Dermis blood vessel endothelial cell (primary cell): Measurements from ENCODE around the gene SLC39A11. TPM values are rescaled to one million over a fixed set of nuclear protein-coding genes. Genes with fewer than 3 reads are reported as not detected.
"Not testable (repeated sequence)": the region's sequence is repeated elsewhere in the genome, so short reads cannot be mapped to it uniquely, and the experiment has no call there.

Source experiments
- DNase-seq: peaks from one replicate; pipeline ENCODE4 v3.0.0; 2010
- total RNA-seq: library from RNA; depleted of rRNA; stranded (reverse); fragments of >200 nt; gene quantifications from 2 replicates; pipeline ENCODE4 v1.2.3, GENCODE V29; 2014

SLC39A11 gene
- total RNA-seq, 1 donor from 2014 or later: 17.4 TPM

DNA sequence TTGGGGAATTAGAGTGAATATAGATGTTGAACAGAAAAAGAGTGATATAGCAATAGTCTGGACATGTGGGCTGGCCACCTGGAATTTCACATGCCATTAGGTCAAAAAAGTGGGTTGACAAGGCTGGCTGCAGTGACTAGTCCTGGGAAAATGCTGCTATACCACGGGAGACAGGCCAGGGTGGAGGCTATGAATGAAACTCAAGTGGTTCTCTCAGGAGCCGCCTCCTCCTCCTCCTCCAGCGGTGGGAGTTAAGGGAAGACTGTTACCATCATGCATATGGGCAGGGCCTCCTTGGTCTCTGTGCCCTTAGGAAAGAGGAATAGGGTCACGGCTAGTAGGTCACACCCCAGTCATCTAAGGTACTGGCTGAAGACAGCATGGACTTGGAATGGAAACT is 448.0 kb downstream of the SLC39A11 start:
- DNase-seq: no peak

DNA sequence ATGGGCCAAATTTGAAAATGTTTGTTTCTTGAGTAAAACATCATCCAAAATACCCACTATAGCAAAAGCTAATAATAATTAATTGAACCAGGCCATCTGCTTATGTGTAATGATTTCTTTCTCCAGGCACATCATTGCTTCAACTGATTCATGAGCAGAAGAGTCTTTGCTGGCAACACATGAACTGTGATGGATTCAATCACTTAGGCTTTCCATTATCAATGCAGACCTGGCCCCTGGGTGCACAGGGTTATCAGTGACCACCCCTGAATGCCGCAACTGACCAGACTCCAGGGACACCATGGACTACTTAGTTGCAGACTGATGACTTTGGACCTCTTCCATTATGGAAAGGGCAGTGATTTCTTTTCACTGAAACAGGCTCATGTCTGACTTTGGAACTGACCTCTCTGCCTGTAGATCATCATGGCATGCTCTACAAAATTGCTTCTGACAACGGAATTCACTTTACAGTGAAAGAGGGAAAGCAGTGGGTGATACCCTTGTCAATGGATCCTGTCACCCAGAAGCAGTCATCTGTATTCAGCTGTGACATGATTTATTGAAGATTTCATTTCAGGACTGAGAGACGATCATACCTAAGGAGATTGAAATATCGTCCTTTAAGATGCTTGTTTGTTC is 448.8 kb downstream of the SLC39A11 start:
- no peak for DNase-seq

DNA sequence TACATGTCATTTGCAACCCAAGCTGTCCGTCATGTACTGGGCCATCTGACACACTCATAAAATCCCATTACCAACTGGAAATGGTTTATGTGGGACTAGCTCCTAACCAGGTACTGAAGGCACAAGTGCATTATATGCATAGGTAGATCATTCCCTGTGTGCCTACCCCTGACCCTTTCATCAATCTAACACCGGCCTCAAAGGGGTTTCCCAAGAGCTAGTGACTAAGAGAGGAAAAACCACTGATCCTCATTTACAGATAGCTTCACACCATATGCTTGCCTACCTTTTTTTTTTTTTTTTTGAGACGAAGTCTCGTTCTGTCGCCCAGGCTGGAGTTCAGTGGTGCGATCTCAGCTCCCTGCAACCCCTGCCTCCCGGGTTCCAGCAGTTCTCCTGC is 449.8 kb downstream of the SLC39A11 start:
- no peak for DNase-seq

DNA sequence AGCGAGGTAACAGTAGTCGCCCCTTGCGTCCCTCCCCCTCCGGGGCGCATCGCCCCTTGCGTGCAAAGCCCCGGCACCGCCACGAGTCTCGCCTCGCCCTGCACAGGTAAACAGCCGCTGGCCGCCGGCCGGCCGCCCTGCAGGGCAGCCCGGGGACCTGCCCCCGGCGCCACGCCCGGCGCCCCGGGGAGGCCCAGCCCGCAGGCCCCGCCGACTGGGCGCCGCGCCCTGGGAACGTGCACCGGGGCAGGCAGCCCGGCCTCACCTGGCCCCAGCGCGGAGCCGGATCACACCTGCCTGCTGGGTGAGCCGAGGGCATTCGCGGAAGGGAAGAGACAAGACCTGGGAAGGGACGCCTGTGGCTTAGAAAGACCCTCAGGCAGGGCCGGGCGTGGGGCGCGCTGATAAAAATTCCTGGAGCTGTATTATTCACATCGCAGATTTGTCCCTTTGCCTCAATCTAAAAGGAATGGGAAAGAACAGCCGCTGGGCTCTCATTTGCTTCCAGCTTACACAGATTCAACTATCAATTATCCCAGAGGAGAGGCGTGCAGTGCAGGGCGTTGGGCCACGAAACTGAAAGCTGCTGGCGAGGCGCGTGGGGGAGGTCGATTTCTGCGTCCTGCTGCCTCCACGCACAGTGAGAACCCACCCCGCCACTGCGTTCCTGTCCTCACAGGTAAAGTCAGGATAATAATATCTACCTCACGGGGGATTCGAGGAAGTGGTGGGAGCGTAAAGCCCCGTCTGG is 451.9 kb downstream of the SLC39A11 start:
- DNase-seq: no peak

DNA sequence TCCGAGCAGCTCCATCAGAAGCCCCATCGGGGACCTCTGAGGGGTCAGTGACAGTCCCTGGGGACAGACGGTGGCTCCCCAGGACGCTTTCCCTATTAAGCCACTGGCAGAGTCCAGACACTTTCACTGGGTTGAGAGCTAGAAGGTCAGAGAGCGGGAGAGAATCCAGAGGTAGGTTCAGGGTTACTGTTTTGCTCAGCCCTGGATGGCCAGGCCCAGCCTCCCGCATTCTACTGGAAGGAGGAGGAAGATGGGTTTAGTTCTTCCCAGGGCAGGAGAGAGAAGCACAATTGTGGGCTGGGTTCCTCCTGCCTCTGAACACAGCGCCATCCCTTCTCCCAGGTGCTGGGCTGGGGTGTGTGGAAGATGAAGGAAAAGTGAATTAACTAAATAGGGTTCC is 452.8 kb downstream of the SLC39A11 start:
- DNase-seq: no peak

DNA sequence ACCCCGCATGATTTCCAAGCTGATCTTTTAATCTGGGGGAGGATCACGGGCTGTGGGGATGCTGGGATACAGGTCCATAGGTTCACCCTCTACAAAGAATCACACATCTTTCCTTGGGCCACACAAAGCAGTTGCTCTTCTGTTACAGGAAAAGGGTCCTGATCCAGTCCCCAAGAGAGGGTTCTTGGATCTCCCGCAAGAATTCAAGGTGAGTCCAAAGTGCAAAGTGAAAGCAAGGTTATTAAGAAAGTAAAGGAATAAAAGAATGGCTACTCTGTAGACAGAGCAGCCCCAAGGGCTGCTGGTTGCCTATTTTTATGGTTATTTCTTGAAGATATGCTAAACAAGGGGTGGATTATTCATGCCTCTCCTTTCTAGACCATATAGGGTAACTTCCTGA is 453.6 kb downstream of the SLC39A11 start:
- DNase-seq: not testable (repeated sequence)

DNA sequence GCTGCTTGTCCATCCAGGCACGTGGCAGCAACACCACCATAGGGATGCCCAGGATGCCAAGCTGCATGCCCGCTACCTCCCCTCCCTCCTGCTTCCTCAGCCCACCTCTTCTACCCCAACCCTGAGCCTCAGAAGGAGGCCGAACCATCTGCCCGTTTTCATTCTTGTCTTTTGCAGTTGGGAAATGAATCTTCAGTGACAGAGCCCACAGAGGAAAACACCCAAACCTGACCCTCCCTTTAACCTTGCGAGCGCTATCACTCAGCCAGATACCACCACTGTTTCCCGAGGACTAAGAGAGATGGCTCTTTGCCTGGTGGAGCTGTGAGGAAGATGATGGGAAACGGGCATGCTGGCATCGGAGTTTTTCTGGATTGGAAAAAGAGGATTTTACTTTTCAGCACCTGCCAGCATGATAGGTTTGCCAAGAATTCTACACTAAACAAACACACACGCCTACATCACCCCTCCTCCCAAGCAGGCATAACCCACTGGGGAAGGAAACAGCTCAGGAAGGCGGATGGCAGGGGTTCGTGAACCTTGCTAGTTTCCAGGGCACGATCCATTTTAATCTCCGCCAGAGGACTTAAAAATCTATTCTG is 457.4 kb downstream of the SLC39A11 start:
- DNase-seq: no peak

DNA sequence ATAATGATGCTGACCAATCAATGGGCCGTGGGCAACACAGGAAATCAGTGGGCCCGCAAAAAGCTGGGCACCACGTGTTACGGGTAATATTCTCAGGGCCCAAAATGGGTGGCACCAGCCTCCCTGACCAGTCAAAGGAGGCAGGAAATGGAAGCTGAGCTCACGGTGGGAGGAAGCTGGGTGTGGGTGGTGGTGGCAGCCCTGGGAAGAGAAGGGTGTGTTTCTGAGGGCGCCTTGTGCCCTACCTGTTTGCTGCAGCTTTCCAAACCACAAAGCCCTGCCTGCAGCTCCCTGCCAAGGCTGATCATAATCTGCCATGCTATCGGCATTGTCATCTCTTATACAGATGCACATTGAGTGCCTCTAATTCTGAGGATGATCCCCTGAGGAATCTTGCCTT is 457.9 kb downstream of the SLC39A11 start:
- no peak for DNase-seq

DNA sequence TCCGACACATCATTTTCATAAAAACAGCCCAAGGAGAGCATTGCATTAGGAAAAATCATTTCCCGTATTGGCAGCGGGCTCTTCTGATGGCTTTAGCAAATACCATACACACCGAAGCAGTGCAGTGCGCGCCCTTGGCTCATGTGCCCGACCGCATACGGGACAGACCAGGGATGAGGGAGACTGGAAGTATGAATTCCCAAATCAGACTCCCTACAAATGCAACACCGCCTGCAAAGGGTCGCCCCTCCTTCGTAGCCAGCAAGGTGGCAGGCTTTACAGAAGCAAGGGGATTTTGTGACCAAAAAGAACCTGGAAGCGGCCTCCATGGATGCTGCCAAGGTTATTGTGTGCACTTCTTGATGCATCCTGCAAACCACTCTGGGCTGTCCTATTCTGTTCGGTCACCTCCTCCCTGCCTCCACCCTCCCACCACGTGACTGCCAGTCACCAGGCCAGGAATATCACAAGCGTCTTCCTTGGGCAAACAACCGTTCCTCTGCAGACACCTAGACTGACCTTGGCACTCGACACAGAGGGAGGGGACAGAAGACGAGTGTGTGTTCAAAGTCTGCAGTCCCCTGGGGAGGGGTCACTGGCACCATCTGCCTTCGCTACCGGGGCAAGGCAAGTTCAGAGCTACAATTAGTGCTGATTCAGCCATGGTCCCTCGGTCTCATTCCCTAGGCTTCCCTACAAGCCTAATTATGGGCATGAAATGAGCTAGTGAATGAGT is 460.4 kb downstream of the SLC39A11 start:
- no peak for DNase-seq

DNA sequence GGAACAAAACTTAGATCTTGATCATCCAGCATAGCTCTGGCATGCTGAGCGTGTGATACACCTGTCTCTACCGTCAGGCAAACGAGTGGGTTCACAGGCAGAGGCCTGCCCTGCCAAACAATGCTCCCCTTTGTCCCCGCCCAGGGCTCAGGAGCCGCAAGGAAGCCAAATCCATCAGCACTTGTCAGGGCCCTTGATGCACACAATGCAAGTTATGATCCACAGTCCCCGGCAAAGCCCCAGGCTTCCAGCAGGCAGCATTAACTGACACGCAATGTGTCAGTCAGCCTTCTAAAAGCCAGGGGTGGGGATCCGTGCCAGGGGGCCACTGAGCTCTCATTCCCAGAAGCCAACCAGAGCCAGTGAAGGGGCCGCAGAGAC is 460.9 kb downstream of the SLC39A11 start:
- DNase-seq: no peak

DNA sequence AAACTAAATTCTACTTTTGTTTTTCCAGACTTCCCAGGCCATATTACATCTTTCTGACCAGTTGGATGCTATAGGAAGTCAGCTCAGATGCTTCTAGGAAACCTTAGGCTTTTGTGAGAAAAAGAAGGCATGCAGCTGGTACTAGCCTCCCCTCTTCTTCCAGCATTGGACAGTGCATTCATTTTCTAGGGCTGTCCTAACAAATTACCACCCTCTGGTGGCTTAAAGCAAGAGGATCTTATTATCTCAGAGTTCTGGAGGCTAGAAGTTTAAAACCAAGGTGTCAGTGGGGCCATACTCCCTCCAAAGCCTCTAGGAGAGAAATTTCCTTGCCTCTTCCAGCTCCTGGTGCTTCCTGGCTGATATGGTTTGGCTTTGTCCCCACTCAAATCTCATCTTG is 467.8 kb downstream of the SLC39A11 start:
- DNase-seq: no peak

DNA sequence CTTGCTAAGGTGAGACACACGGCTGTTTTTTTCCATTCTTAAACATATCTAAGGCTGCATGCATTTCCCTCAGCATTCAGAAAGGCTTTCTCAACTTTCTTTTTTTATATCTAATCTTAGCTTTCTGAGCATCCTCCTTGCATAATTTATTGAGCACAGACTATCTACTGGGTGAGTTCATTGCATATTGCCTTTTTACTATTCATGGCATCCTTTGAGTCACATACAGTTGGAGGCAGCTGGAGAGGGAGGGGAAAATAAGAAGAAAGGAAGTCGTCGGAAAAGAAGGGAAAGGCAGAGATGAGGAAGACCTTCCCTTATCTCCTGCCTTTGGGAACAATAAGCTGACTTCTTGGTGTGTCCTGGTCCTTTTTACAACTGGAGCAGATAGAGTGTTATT is 468.3 kb downstream of the SLC39A11 start:
- DNase-seq: no peak

DNA sequence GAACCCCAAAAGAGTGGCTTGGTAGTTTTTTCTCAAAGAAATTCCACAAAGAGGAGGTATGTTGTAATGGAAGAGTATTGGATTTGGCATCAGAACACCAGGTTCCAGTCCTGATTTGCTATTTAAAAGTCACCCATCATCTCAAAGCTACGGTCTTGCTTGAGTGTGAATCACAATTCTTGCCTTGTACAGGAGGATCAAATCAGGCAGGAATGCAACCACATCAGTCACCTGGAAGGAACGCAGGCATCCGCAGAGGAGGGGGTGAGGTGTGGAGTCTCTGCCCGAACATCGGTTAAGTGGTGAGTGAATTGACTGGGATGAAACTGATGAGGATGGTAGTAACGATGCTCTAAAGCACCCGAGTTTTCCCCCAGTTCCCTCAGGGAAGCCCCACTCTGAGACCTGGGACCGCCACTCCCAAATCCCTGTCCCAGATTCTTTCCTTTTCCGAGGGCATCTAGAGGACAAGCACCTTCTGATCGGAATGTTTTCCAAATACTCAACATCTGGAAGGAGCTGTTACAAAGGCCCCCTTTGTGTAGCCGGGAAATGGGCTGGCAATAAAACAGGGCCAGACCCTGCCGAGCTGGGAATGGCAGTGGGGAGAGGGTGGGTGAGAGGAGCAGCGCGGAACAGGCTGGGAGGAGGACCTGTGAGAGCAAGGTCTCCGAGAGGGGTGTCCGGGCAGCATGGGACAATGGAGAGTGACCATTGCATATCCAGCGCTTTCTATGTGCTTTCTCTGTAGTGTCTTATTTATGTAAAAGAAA is 469.6 kb downstream of the SLC39A11 start:
- DNase-seq: no peak

DNA sequence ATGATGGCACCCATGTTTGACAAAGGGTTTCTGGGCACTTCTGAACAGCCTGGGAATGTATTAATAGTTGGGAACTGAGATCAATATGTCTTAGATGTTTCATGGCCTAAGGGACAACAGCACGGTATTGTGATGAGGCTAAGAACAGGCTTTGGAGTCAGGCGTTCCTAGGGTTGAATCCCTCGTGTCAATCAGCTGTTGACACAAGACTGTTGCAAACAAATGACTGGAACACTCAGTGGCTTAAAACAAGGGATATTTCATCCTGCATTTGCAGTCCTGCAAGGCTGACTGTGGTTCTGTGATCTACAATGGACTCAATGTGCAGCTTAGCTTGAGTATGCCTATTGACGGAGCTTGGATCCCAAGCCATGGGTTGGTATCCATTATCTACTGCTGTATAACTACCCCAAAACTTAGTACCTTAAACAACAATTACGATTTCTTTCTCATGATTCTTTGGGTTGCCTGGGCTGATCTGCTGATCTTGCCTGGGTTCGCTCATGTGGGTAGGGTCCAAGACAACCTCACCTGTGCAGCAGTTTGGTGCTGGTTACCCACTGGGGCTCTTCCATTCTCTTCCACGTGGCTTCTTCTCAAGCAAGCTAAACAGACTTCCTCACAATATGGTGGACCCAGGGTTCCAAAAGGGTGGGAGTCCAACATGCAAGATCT is 472.4 kb downstream of the SLC39A11 start:
- no peak for DNase-seq

DNA sequence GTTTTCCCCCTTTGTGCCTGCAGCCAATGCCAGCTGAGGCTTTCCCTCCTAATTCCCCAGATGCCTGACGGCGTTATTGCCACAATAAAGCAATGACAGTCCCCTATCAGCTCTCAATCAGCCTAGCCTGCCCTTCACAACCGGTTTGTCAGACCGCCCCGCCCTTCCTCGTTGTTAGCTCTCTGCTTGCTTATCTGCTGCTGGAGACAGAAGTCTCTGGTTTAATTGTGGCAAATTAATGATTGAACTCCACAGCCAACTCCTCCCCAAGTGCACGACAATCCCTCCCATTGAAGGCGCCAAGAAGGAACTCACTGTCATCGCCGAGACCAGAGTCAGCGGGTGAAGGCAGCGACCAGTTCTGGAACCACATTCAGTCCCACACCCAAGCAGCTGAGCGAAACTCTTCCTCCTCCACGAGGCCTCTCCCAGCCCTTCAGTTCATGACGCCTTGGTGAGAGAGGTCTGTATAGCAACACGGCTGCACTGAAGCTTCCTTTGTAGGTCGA is 474.4 kb downstream of the SLC39A11 start:
- DNase-seq: no peak

DNA sequence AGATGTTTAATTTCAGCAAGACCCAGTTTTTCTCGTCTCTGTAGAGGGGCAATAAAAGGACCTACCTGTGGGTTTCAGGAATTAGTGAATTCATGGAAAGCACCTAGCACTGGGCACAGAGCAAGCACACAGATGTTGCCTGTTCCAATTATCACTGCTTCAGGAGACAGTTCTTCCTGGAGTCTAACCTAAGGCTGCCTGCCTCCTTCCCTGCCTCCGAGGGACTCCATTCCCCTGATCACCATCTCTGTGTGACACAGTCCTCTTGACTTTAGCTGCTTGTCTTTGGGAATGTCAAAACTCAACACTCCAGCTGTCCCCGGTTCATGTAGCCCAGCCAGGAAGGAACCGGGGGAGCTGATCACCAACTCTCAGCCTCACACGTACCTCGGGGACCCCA is 474.9 kb downstream of the SLC39A11 start:
- no peak for DNase-seq

DNA sequence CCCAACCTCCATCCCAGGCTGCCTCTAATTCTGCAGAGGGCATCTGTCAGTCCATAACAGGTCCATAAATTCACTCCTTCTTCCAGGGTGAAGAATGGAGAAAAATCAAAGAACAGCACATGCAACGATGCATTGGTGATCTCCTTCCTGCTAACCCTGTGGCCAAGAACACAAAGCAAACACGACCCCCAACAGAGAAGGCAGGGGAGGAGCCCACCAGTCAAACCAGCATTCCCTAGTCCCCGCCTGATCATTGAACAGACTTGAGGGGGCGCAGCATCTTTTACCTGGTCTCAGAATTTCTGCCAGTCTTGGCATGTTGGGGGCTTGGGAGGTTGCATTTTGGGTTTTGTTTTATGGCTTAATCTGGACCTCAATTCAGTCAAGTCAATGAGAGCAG is 476.0 kb downstream of the SLC39A11 start:
- DNase-seq: no peak

DNA sequence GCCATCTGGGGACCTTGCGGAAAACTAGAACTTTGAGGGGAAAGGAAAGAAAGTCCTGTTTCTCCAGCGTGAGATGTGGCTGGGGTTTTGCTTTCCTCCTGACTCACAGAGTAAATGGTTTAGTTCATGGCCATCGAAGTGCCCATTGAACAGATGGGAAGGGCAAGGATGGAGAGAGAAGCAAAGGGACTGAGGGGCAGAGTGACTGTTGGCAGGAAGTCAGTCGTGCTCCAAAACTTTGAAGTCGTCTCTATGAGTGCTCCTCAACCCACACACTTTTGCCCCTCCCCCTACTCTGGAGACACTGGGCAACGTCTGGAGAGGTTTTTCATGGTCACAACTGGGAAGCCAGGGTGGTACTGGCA is 476.9 kb downstream of the SLC39A11 start:
- no peak for DNase-seq

DNA sequence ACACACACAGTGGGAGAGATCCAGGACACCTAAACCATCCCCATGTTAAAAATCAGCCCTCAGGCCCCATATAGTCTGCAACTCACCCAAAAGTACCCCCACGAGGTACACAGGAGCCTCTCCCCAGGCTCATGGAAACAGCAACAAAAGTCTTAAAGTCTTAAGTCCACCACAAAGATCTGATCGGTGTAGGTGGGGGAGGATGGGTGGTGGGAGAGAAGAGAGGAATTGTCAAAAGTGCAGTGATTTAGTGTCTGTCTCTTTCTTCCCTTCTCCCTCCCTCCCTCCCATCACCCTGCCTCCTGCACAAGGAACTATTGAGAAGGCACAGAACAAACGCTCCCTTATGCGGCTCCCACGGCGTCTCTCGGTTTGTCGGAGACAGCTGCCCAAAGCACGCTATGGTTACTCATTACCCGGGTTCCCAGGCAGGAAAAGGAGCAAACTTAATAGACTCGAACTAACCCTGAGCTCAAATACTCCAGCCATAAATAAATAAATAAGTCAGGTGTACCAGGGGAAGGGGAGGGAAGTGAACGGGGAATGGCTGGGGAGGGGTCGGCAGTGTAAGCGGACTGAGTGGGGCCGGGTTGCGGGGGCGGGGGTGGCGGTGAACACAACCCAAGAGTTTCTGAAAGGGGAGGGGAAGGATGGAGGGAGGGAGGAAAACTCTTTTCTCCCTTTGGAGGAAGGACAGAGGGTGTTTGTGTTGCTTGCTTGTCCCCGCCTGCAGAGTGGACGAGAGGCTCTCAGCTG is 477.4 kb downstream of the SLC39A11 start:
- DNase-seq: no peak

DNA sequence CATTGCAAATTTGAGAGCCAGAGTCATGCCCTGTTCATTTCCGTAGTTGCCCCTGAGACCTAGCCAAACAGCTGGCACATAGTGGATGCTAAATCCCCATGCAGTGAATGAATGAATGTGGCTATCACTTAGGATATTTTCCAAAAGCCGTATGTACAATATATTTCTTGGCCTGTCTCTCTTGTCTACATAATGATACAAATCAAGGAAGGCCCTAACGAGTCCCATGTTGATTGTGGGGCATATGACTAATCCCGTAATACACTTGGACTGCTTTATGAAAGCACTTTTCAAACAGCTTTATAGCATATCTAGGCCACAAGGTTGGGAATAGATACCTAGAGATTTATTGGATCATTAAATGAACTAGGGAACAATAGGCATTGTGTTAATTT is 478.0 kb downstream of the SLC39A11 start:
- no peak for DNase-seq

DNA sequence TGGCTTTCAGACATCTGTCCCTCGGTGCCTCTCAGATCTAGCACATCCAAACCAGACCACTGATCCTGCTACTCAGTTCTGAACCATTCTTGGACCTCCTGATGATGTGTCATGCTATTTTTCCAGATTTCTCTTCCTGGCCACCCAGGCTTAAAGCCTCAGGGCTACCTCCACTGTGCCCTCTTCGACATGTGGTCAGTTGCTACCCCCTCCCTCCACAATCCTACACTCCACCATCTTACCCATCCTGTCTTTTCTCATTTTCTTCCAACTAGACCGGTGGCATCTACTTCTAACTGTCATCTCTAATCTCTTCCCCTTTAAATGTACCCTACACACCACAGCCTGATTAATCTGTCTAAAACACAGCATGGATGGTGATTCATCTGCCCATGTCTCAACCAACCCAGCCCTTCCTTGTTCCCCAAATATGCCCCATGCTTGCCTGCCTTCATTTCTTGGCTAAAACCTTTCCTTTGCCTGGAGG is 478.6 kb downstream of the SLC39A11 start:
- DNase-seq: no peak
